H1 (cell line): ENCODE measurements around the gene PTPRJ. TPM values are rescaled to one million over a fixed set of nuclear protein-coding genes. Genes with fewer than 3 reads are reported as not detected.

Experiments
- ATF3 ChIP-seq: IDR thresholded peaks from 2 replicates; pipeline ENCODE4 v1.6.1; 2011; ENCODE audit warnings: low read depth, mild to moderate bottlenecking, low read length; ENCODE audit not compliant: insufficient read depth
- CREB1 ChIP-seq: IDR thresholded peaks from 2 replicates; pipeline ENCODE4 v1.6.1; 2012; ENCODE audit warnings: inconsistent platforms
- EGR1 ChIP-seq: IDR thresholded peaks from 2 replicates; pipeline ENCODE4 v1.6.1; 2011; ENCODE audit warnings: low read depth, low read length, borderline replicate concordance
- POU5F1 ChIP-seq: IDR thresholded peaks from 2 replicates; pipeline ENCODE4 v1.6.1; 2011; ENCODE audit warnings: low read depth, mild to moderate bottlenecking, low read length, moderate library complexity
- SIRT6 ChIP-seq: IDR thresholded peaks from one replicate; pipeline ENCODE4 v1.7.1; 2012; ENCODE audit warnings: low read length, inconsistent platforms
- polyA plus RNA-seq, 7 experiments: library from polyadenylated mRNA; depleted of rRNA in 3 of 7; stranded (reverse) in 5 of 7; unstranded in 2 of 7; fragments of >200 nt in 5 of 7; fragments of 200-250 nt in 2 of 7; gene quantifications; 1 replicate in 5 of 7; 2 replicates in 1 of 7; 4 replicates in 1 of 7; pipeline versions ENCODE4 v1.2.1 to v1.2.3, GENCODE V29; 2011 to 2013; ENCODE audit warnings: missing spikeins in 2 of 7, mixed read lengths in 2 of 7
- total RNA-seq: library from RNA; stranded (reverse); fragmentation: NEBNext Ultra II Directional; extraction: Animal tissue kit (Norgen Biotek cat#: 25700); gene quantifications from 2 replicates; pipeline ENCODE4 v1.2.1, GENCODE V29; 2021

Gene PTPRJ
- total and polyA plus RNA-seq, 2 of the 8 experiments (the other 6 are each of a cell fraction or from before 2014, with no cell fraction given): 4.4 to 22.6 TPM

GRCh38 chr11:48114740-48115139 is 134.4 kb downstream of the PTPRJ start (continued):
- TF ChIP-seq ATF3 (no peak), EGR1 (no peak), CREB1 (no peak), SIRT6 (no peak), POU5F1 (no peak)
